Hepatocyte (in vitro differentiated cells): ENCODE results near the gene EVI2B. TPM values are rescaled to one million over a fixed set of nuclear protein-coding genes. Genes with fewer than 3 reads are reported as not detected.

Experiments used
- DNase-seq: peaks from one replicate; pipeline ENCODE4 v3.0.0-alpha.2; 2016; ENCODE audit warnings: low spot score
- H2AFZ ChIP-seq: fragments of 200-600 bp; sonication (generic); 2 replicates; pipeline ENCODE4 v1.6.0; 2016; ENCODE audit warnings: antibody characterized with exemption, mild to moderate bottlenecking
- H3K27ac ChIP-seq: fragments of 200-600 bp; sonication (generic); 2 replicates; pipeline ENCODE4 v1.5.1; 2016; ENCODE audit warnings: mild to moderate bottlenecking
- H3K27me3 ChIP-seq: fragments of 200-600 bp; sonication (generic); 2 replicates; pipeline ENCODE4 v1.6.1; 2016
- H3K36me3 ChIP-seq: fragments of 200-600 bp; sonication (generic); replicated peaks from 2 replicates; pipeline ENCODE4 v1.5.1; 2016; ENCODE audit warnings: low read depth; ENCODE audit not compliant: insufficient read depth
- H3K4me1 ChIP-seq: fragments of 200-600 bp; sonication (generic); 2 replicates; pipeline ENCODE4 v1.5.1; 2016; ENCODE audit warnings: mild to moderate bottlenecking, moderate library complexity; ENCODE audit not compliant: insufficient read depth
- H3K4me2 ChIP-seq: fragments of 200-600 bp; sonication (generic); 2 replicates; pipeline ENCODE4 v1.6.0; 2016
- H3K4me3 ChIP-seq: fragments of 200-600 bp; sonication (generic); 2 replicates; pipeline ENCODE4 v1.5.1; 2016; ENCODE audit warnings: mild to moderate bottlenecking
- H3K79me2 ChIP-seq: fragments of 200-600 bp; sonication (generic); 2 replicates; pipeline ENCODE4 v1.6.0; 2017; ENCODE audit warnings: mild to moderate bottlenecking
- H3K9me2 ChIP-seq: fragments of 200-600 bp; sonication (generic); replicated peaks from 2 replicates; pipeline ENCODE4 v1.6.0; 2017; ENCODE audit warnings: mild to moderate bottlenecking; ENCODE audit not compliant: insufficient read depth
- H3K9me3 ChIP-seq: fragments of 200-600 bp; sonication (generic); 2 replicates; pipeline ENCODE4 v1.5.1; 2016; ENCODE audit warnings: low read depth, mild to moderate bottlenecking
- H4K20me1 ChIP-seq: fragments of 200-600 bp; sonication (generic); 2 replicates; pipeline ENCODE4 v1.6.0; 2016; ENCODE audit warnings: mild to moderate bottlenecking; ENCODE audit not compliant: insufficient read depth, poor library complexity, severe bottlenecking
- EZH2 ChIP-seq: fragments of 200-600 bp; sonication (generic); IDR thresholded peaks from 2 replicates; pipeline ENCODE4 v1.6.1; 2016; ENCODE audit warnings: antibody characterized with exemption, mild to moderate bottlenecking, borderline replicate concordance
- EZH2phosphoT487 ChIP-seq: fragments of 200-600 bp; sonication (generic); IDR thresholded peaks from one replicate; pipeline ENCODE4 v1.6.1; 2018; ENCODE audit warnings: antibody characterized with exemption, mild to moderate bottlenecking, low read depth, moderate library complexity; ENCODE audit not compliant: unreplicated experiment, severe bottlenecking
- WGBS: methylation state at CpG from one replicate; pipeline ENCODE4 v1.1.6; 2016; ENCODE audit warnings: low lambda C conversion rate; ENCODE audit errors: missing lambda C conversion rate; 5-methylcytosine and 5-hydroxymethylcytosine counted together
- polyA plus RNA-seq: library from polyadenylated mRNA; unstranded; fragments of >200 nt; fragmentation: Nextera tagmentation; extraction: Ambion mirVana; gene quantifications from 2 replicates; pipeline ENCODE4 v1.2.1, GENCODE V29; 2016
- total RNA-seq: library from RNA; depleted of rRNA; stranded (reverse); fragments of >200 nt; gene quantifications from 2 replicates; pipeline ENCODE4 v1.2.3, GENCODE V29; 2014
- TF ChIP-seq, protein P1 (sequence below): fragments of 200-600 bp; sonication (generic); IDR thresholded peaks from 2 replicates; pipeline ENCODE4 v1.5.1; 2016; ENCODE audit warnings: antibody characterized with exemption, mild to moderate bottlenecking; ENCODE audit not compliant: poor library complexity

The EVI2B gene
- total and polyA plus RNA-seq, 2 experiments from 2014 or later = not detected

DNA sequence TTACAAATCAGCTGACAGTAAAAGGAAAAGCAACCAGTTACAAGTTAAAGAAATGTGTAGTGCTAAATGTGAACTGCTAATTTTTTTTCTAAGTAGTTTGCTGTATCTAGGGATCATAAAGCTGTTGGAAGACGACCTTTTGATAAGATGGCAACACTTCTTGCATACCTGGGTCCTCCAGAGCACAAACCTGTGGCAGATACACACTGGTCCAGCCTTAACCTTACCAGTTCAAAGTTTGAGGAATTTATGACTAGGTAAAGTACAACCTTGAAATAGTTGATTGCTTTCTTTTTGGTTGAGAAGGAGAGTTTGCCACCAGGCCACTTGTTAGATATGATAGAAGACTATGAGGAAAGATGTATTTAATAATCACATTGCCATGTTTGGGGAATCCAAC lies 52.3 kb downstream of the EVI2B start:
- no peaks in the 10 kb centered on the region for H3K4me1 ChIP-seq
- H2AFZ ChIP-seq = no peak overlapping the region
- no peak overlapping the region for H3K4me2 ChIP-seq
- no peak for DNase-seq
- WGBS = 70% methylated on average over 1 of the region's 1 CpG
- no peak overlapping the region for H3K27ac ChIP-seq
- TF ChIP-seq EZH2 (no peak), EZH2phosphoT487 (no peak)
- TF ChIP-seq, protein P1, sequence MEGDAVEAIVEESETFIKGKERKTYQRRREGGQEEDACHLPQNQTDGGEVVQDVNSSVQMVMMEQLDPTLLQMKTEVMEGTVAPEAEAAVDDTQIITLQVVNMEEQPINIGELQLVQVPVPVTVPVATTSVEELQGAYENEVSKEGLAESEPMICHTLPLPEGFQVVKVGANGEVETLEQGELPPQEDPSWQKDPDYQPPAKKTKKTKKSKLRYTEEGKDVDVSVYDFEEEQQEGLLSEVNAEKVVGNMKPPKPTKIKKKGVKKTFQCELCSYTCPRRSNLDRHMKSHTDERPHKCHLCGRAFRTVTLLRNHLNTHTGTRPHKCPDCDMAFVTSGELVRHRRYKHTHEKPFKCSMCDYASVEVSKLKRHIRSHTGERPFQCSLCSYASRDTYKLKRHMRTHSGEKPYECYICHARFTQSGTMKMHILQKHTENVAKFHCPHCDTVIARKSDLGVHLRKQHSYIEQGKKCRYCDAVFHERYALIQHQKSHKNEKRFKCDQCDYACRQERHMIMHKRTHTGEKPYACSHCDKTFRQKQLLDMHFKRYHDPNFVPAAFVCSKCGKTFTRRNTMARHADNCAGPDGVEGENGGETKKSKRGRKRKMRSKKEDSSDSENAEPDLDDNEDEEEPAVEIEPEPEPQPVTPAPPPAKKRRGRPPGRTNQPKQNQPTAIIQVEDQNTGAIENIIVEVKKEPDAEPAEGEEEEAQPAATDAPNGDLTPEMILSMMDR = no peak
- H3K9me2 ChIP-seq = no peaks in the 10 kb centered on the region
- no peaks in the 10 kb centered on the region for H3K27me3 ChIP-seq
- no peaks in the 10 kb centered on the region for H3K79me2 ChIP-seq
- no peaks in the 10 kb centered on the region for H3K9me3 ChIP-seq
- no peaks in the 10 kb centered on the region for H4K20me1 ChIP-seq
- no peak overlapping the region for H3K4me3 ChIP-seq
- peaks cover 5% of the 10 kb centered on the region for H3K36me3 ChIP-seq

DNA sequence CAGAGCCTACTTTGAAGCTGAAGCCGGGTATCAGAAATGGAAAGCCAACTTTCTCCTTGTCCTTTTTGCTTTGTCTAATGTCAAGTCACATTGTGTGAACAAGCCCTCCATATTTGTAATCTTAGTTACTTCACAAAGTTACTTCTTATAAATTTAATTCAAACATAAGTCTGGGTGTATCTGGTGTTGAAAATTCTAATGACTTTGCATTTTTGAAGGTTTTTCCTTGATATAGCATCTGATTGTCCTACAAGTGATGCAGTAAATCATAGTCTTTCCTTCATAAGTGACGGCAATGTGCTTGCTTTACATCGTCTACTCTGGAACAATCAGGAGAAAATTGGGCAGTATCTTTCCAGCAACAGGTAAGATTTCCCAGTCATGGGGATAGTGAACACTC lies 53.7 kb downstream of the EVI2B start:
- peaks cover 5% of the 10 kb centered on the region for H3K36me3 ChIP-seq
- no peaks in the 10 kb centered on the region for H3K4me1 ChIP-seq
- no peaks in the 10 kb centered on the region for H3K9me2 ChIP-seq

DNA sequence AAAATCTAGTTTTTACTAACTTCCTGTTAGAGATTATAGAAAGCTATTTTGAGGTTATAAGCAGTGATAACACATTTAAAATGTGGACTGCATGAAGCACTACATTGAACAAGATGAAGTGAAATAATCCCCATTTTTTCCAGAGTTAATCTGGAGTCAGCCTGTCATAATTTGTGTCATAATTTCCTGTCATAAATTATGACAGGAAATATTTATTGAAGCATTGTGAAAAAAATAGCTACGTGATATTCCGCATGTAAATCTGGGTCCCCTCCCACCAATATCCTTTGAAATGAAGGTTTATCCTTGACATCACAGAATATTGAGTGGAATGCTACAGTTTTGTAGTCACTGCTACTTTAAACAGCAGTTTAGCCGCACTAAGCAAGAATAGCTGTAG lies 56.9 kb downstream of the EVI2B start:
- no peak for DNase-seq
- no peaks in the 10 kb centered on the region for H3K9me3 ChIP-seq
- H3K4me2 ChIP-seq = no peak overlapping the region
- 97% methylated on average over 3 of the region's 3 CpGs for WGBS
- H3K4me1 ChIP-seq = no peaks in the 10 kb centered on the region
- no peak overlapping the region for H3K4me3 ChIP-seq
- no peaks in the 10 kb centered on the region for H3K27me3 ChIP-seq
- no peaks in the 10 kb centered on the region for H4K20me1 ChIP-seq
- no peaks in the 10 kb centered on the region for H3K36me3 ChIP-seq
- H2AFZ ChIP-seq = no peak overlapping the region
- H3K27ac ChIP-seq = no peak overlapping the region
- no peaks in the 10 kb centered on the region for H3K9me2 ChIP-seq
- H3K79me2 ChIP-seq = no peaks in the 10 kb centered on the region
- TF ChIP-seq, protein P1 = no peak
- TF ChIP-seq EZH2phosphoT487 (no peak), EZH2 (no peak)

More for the DNA sequence above, 53.7 kb downstream of the EVI2B start:
- Histone ChIP-seq H3K9me3 (no peaks in the 10 kb centered on the region), H4K20me1 (no peaks in the 10 kb centered on the region), H2AFZ (no peak overlapping the region), H3K4me2 (no peak overlapping the region), H3K27ac (no peak overlapping the region), H3K79me2 (no peaks in the 10 kb centered on the region), H3K27me3 (no peaks in the 10 kb centered on the region), H3K4me3 (no peak overlapping the region)
- WGBS = 94% methylated on average over 3 of the region's 3 CpGs
- TF ChIP-seq EZH2phosphoT487 = no peak
- TF ChIP-seq, protein P1 = no peak
- no peak for TF ChIP-seq EZH2
- DNase-seq = no peak

DNA sequence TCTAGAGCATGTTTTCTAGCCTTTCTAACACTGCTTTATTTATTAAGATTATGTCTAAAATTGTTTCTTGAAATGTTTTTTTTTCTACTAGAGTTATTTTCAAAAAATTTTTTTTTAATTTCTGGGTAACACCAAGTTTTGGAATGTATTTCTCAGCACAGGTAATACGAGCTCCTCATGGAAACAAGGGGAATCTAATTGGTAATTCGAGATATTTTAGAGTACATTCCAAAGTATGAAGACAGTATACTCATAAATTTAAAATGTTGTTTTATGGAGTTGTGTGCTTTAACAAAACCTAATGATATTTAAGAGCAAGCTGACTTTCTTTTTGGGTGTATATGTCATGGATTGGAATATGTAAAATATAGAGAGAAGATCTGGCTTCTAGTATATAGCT lies 59.2 kb downstream of the EVI2B start:
- Histone ChIP-seq H3K9me2 (no peaks in the 10 kb centered on the region), H3K4me1 (peaks cover 5% of the 10 kb centered on the region), H4K20me1 (no peaks in the 10 kb centered on the region), H3K4me2 (no peak overlapping the region), H3K27me3 (no peaks in the 10 kb centered on the region), H3K79me2 (no peaks in the 10 kb centered on the region), H3K9me3 (no peaks in the 10 kb centered on the region), H2AFZ (no peak overlapping the region), H3K27ac (no peak overlapping the region), H3K36me3 (no peaks in the 10 kb centered on the region), H3K4me3 (no peak overlapping the region)
- no peak for TF ChIP-seq EZH2
- TF ChIP-seq EZH2phosphoT487 = no peak
- TF ChIP-seq, protein P1 = no peak
- DNase-seq = no peak
- 74% methylated on average over 2 of the region's 2 CpGs for WGBS
